CD4-positive, alpha-beta T cell treated with Interleukin-1 beta for 1 hour (primary cell): ENCODE measurements around the gene SRPX2.

Source experiments
- DNase-seq, 2 donors: peaks; one replicate each; pipeline ENCODE4 v3.0.0-alpha.2; 2020 to 2022

Gene SRPX2

DNA sequence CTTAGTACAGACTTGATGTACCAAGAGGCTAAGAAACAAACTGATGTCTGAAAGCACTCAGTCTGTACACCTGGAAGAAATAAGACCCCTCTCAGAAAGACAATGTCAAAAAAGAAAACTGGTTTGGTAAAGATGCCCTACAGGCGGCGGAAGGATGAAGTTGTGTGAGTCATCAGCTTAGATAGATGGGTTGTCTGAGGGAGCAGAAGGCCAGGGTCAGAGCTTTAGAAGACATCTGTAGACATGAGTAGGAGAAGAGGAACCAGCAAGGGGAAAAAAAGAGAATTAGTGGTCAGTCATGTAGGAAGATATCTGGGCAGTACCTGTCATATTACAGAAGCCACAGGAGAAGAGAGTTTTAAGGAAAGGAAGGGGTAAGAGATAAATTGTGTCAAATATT is 8.3 kb downstream of the SRPX2 start:
- no peak for DNase-seq

DNA sequence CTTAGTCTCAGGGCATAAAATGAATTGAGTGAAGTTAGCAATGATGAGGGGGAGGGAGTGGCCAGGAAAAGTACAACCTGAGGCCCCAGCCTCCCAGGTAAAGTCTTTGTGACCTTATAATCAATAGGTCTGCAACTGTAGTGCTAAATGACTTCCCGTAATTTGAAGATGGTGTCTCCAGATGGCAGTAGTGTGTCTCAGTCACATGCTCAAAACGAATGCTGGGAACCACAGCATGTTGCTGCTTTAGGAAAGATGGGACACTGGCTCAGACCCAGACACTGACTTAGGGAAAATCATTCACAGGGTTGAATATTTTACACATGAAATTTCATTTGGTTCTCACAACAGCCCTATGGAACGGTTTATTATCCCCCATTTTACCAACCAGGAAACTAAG is 10.3 kb downstream of the SRPX2 start:
- DNase-seq = no peak

DNA sequence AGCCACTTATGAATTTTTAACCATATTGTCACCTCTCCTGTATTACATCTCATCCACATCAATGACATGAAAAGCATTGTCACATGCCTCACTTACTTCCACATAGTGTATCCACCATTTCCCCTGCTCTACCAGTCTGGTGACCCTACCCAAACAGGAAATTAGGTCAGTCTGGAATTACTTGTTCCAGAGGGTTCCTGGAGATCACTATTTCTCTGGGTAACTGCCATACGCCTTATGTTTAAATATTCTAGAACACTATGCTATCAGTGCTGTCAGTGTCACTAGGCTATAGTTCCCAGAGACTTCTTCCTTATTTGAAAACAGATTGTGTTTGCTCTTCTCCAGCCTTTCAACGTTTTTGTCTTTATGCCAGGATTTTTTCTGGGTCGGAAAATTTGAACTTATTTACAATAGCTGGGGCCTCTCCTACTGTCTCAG is 15.0 kb downstream of the SRPX2 start:
- no peak for DNase-seq

DNA sequence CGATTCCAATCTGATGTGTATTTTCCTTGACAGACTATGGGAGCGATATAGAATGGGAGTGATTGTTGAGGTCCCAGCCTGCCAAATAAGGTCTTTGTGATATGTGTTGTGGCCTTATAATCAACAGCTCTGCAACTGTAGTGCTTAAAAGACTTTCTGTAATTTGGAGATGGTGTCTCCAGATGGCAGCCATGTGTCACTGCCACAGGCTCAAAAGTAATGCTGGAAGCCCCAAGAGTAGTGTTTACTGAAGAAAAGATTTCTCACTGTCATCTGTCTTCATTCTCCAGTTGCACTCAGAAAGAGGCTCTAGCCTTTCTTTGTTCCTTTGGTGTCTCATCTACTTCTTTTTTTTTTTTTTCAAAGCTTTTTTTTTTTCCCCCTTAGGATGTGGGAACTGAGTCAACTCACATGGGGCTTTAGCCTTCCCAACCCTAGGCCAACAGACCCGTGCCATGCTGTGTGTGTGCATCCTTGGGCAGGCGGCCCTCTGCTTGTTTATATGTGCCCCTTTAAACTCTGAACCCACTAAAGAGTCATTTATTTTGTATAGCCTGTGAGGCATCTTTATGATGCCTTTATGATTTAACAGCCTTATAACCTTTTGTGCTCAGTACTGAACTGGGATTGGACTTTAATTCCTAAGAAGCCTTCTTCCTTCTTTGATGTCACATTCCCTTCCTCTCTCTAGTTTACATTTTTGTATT is 15.6 kb downstream of the SRPX2 start:
- no peak for DNase-seq

DNA sequence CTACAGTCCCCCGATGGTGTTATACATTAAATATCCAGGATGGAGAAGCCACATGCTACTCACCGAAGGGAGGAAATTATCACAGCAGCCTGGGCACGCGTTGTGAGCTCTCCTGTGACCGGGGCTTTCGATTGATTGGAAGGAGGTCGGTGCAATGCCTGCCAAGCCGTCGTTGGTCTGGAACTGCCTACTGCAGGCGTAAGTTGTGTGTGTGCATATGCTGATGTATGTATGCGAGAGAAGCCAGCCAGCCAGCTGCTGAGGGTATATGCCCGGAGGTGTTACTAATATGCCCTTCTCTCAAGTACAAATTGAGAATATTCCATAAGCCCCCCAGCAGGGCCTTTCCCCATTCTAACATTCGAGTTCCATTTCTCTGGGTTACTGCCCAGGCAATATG is 18.2 kb downstream of the SRPX2 start:
- no peak for DNase-seq

DNA sequence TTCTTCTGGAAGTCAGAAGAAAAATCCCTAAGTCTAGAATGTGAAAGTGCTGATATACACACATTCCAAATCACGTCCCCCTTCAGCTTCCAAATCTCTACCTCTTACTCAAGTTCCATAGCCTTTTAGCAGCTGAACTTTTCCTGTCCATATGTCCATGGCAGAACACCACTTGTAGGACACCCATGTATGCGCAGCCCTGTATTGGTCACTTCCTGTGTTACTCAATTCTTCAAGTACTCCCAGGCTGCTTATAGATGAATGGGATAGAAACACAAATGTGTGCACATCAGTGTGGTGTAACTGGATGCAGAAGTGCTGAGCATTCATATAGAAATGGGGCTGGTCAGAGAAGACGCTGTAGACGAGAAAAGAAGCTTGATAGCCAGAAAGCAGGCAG is 18.8 kb downstream of the SRPX2 start:
- no peak for DNase-seq

DNA sequence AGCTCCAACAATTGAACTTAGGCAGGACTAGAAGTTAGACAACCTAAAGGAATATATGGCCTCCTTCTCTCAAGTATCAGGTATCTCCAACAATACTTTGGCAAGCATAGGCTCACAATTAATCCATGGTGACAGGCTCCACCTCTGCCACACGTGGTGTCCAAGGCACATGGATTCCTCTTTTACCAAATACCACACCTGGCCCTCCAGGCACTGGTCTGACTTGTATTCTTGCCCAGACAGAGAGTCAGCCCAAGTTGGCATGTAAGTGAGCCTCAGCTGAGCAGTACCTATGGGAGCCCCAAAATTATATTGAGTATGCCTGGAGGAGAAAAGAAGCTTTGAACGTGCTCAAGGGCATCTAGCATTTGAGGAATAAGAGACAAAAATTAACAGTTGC is 19.6 kb downstream of the SRPX2 start:
- no peak for DNase-seq

DNA sequence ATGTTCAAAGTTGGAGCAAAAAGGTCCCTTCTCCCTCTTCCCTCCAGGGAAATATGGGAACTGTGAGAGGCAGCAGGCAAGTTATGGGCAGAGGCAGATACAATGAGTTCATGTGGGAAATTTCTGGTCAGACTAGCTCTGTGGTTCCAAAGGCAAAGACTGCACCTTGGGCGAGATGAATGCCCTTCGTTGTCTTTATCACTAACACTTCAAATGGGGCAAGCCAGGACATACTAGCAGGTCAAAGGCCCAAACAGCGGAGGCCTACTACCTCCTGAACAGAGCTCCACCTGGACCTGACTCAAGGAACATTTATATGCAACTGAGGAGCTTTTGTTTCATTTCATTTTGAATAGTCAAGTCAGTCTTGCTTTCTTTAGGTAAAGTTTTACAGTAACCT is 29.0 kb downstream of the SRPX2 start:
- DNase-seq = no peak

DNA sequence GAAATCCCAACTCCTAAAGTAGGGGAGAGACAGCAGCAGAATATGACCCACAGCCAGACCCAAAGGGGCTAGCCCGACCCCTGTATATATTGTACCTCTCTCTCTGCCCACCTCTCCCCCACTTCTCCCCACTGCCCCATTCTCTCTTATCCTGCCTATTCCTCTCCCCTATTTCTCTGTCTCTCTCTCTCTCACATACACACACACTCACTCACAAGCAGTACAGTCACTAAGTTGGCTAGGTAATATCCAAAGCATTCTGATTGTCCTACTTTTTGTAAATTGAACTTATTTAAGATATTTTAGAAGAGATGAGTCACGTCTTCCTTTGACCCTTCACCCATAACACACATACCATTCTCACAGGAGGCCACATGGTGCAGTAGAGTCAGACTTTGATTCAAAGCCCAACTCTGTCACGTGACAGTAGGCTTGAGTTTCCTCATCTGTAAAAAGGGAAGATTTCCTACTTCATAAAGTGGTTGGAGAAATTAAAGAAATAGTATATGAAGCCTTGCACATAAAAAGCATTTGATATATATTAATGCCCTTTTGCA is 29.5 kb downstream of the SRPX2 start:
- DNase-seq = no peak

DNA sequence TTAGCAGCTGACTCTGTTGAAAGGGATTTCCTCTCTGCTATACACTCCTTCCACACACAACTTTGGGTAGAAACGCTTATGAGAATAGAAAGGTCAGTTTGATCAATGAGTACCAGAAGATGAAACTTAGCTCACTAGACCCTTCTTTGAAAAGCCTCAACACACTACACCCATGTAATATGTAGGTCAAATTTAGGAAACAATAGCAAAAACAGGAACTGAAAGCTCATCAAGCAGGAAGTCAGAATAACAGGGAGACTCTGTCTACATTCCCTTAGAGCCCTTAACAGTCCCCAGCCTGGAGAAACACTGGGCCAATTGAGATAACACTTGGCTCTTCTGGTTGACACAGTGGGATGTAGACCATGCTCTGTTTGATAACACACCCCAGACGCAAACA is 30.7 kb downstream of the SRPX2 start:
- DNase-seq = no peak

DNA sequence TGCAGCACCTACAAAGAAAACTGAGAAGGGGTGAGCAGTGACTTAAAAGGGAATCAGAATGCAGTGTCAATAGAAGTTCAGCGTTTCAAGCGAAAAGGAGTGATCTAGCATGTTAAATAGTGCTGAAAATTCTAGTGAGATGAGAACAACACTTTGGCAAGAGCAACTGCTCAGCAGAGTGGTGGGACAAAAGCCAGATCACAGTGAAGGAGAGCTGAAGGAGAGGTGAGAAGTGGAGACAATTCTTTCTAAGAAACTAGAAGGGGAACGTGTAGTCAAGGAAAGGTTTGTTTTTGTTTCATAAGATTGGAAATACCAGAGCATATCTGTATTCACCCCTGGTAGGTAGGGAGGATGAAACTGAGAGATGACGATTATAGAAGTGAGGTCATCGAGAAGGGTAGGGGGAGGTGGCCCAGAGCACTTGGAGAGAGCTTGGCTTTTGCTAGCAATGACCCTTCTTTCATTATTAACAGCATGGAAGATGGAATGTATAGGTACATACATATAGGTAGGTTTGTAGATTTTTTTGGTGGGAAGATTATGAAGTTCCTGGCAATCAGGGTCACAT is 33.7 kb downstream of the SRPX2 start:
- DNase-seq = no peak

DNA sequence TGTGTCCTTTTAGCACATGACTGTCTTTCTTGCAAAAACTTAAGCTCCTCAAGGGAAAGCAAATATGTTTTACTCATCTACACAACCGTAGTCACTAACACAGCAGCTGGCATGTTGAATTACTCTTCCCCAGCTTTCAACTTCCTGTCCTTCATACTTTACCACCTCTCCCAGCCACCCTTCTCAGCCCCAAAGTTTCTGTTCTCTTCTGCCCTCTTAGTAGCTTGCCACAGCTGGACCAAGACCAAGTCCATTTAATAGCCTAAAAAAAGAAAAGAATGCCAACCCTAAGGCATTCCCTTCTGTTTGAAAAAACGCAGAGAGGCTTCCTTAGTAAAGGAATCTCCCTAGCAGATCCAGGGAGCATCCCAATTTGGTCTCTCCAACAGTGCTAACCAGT is 36.8 kb downstream of the SRPX2 start:
- no peak for DNase-seq

DNA sequence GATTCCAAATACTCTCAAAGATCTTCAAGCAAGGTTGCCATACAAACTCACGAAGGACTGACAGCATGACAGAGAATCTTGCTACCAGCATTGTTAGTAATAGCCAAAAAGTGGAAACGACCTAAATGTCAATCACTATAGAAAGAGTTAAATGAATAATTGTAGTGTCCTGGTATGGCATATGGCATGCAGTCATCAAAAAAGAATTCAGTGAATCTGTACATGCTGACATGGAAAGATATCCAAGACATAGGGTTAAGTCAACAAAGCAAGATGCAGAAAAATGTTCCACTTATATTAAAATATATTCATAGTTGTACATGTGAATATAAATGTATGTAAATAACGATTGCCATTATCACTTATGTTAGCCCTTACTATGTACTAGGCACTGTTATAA is 37.6 kb downstream of the SRPX2 start:
- no peak for DNase-seq

DNA sequence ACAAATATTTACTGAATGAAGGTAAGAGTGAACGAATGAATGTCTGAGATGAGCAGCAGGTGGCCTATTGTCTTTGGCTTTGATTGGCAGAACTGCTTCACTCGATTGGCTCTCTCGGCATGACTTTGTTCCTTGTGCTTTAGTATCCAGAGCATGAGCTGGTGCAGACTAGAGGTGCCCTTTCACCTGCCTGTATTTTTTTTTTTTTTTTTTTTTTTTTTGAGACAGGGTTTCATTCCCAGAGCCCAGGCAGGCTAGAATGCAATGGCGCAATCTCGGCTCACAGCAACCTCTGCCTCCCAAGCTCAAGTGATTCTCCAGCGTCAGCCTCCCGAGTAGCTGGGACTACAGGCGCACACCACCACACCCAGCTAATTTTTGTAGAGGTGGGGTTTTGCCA is 38.9 kb downstream of the SRPX2 start:
- DNase-seq = no peak

DNA sequence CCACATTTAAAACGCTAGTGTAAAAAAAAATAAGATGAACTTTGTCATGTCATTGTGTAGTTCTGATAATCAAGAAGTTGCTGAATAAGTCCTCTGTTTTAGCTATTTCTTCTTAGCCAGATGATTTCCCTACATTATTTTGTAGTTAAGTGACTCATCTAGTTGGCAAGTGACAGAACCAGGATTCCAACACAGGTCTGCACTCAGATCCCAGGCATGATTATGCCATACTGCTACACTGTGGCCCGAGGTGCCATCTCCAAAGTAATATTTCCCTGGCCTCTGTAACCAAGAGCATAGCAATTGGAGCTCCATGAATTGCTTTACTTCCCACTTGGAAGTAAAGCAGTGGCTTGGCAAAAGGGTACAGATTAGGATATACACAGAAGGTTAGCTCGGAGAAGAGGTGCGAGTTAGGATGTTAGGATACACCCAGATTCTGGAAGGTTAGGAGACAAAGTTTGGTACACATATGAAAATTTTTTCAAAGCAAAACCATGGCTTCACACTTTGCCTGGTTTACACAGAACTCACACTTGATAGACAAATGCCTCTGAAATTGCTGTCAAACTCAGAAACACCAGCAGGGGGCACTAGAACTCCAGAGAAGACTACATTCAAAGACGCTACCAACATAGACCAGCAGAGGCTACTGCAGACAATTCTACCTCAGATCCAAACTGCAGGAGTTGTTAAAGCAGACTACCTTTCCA is 41.4 kb downstream of the SRPX2 start:
- peak; percentile 60 to 64 for DNase-seq

DNA sequence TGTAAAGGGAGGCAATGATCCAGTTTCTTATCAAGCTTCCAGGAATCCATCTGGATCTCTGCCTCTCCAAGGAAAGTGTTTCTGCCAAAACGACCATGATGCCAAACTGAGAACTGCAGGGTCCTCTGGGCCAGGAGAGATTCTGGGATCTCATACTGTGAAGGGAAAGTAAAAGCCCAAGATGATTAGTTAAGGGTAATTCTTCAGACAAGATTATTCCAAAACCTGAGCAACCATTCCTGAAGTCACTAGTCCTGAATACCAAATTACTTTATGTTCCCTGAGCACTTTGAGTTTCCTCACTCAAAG is 42.0 kb downstream of the SRPX2 start:
- no peak for DNase-seq

DNA sequence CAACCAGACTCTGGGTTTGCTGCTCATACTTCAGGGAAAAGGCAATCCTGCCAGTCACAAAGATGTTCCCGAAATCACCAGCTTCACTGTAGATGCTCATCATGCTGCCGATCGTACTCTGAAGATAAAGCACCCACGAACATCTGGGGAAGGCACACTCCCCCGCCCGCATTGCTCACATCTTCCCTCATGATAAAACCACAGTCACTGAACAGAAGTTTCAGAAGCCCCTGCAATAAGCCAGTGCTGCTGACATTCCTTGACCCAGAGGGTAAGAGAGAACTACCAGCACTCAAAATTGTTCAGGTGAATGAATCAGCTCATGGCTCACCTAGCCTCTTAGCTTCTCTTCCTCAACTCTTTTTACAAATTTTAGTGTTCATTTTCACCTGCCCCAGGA is 43.1 kb downstream of the SRPX2 start:
- no peak for DNase-seq

DNA sequence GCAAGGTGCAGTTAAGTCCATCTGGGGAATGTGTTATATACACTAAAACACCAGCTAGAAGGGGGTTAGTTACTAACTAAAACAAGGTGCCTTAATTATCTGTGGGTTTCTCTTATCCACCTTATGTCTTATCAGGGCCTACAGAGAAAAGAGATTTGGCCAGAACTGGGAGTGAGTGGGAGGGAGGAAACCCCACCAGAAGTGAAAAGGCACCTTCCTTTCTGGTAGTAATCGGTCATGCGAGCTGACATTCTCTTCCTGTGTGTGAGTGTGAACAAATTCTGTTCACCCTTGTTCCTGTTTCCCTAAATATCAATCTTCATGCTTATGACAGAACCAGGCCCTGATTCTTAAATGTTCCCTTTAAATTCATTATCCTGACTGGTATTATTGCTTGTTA is 43.5 kb downstream of the SRPX2 start:
- no peak for DNase-seq

DNA sequence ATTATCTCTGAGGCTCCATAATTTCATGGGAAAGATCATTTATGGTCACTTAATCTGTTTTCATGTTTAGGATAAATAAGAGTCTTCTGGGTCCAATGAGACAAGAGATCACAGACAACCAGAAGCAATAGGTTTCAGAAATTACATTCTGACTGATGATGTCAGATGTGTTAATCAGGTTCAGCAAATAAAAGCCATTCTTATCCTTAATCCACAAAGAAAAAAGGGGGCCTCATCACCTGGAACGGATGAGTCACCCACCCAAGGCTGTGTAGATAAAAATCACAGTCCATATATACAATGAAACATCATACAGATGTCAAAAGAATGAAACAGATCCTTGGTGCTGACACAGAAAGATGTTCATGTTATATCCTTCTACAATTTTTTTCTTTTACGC is 51.3 kb downstream of the SRPX2 start:
- no peak for DNase-seq

DNA sequence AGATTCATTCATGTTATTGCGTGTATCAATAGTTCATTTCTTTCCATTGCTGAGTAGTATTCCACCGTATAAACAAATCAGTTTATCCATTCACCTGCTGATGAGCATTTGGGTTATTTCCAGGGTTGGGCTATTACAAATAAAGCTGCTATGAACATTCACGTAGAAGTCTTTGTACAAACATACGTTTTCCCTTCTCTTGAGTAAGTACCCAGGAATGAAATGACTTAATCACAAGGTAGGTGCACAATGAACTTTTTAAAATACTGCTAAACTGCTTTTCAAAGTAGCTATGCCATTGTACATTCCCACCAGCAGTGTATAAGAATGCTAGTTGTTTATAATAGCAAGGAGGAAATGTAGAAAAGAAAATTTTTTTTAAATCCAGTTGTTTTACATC is 52.0 kb downstream of the SRPX2 start:
- DNase-seq = no peak

DNA sequence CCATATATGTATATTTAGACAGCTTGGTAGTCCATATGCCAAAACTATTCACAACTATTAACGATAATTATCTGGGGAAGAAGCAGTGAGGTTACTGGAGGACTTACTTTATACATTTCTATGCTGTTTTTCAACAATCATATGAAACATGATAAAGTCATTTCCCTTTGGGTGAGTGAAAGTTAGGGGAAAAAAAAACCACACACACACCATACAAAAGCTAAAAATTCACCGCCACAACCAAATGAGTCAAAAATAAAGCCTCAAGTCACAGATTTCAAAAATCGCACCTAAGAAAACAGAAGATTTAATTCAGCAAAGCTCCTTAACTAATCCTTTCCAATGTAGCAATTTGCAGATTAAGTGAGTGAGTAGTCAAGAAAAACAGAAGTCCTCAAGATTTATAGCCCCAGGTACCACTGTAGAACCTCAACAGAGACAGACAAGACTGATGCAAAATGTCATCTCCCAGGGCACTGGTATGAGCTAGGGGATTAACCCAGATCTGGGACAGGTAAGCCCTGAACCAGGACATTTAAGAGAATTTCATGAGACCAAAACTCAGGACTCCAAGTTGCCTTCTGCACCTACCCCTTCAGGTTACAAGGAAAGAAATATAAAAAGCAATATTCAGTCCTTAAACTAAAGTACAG is 52.8 kb downstream of the SRPX2 start:
- no peak for DNase-seq

DNA sequence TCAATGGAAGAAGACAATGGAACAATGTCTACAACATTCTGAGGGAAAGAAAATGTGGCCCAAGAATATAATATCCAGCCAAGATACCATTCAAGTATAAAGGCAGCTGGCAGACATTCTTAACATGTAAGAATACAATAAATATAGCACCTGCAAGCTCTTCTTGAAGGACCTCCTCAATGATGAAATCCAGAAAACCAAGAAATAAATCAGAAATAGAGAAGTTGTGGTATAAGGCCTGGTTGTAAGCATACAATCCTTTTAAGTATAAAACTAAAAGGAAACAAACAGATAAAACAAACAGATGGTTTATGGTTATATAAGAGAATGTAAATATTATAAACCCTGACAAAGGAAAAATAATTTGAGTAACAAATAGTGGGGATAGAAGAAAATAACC is 54.6 kb downstream of the SRPX2 start:
- no peak for DNase-seq

DNA sequence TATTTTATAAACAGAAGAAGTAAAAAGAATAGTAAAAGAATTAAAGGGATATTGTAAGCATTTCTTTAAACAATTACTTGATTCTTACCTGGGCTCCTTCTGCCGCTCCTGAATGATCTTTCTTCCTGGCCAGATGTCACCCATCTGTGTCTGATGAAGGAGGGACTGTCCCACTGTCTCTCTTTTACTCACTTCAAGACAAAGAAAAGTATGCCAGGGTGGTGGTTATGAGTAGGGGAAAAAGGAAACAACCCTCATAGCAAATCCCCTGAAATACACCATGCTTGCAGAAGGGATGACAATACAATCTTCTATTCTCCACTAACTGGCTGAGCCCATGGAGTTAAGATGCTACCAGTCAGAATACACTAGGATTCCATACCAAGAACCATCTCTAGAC is 56.8 kb downstream of the SRPX2 start:
- DNase-seq = no peak
